IPS DF 4.7 (cell line): ENCODE results near the gene NFIA.
"Not testable (repeated sequence)": the region's sequence is repeated elsewhere in the genome, so short reads cannot be mapped to it uniquely, and the experiment has no call there.

ENCODE experiments used
- DNase-seq: peaks from one replicate; pipeline ENCODE4 v3.0.0-alpha.2; 2013; ENCODE audit warnings: low spot score; ENCODE audit errors: extremely low read depth

NFIA gene

DNA sequence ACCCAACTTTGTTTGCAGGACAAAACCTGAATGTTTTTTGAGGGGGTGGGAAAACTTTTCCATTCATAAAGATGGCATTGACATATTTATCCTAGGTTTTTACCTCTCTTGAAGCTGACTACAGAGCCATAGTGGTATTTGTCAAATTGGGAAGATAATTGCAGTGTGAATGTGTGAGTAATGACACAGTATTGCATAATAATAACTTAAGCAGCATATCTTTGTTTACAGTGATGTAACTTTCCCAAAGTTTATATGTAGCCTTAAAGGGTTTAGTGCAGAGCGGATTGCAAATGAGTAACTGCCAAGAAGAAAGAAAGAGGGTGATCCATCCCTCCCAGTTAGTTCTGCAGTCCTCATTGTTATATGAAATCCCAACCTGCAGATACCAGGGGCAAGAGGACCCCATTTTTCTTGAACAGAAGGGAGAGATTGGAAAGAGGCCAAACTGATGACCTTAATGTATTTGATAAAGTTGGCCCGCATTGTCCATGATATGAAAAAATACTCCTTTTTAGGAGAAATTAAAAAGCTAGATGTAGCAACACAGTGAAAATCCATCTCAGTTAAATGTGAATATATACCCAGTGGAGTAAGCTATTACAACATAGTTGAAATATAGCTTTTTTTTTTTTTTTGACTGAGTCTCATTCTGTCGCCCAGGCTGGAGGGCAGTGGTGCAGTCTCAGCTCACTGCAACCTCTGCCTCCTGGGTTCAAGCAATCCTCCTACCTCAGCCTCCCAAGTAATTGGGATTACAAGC lies 23.7 kb upstream of the NFIA start:
- no peak for DNase-seq

DNA sequence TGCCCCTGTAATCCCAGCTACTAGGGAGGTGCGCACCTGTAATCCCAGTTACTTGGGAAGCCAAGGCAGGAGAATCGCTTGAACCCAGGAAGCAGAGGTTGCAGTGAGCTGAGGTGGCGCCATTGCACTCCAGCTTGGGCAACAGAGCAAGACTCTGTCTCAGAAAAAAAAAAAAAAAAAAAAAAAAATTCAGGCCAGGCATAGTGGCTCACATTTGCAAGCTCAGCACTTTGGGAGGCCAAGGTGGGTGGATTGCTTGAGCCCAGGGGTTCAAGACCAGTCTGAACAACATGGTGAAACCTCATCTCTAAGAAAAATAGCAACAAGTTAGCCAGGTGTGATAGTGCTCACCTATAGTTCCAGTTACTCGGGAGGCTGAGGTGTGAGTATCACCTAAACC lies 20.8 kb upstream of the NFIA start:
- not testable (repeated sequence) for DNase-seq

DNA sequence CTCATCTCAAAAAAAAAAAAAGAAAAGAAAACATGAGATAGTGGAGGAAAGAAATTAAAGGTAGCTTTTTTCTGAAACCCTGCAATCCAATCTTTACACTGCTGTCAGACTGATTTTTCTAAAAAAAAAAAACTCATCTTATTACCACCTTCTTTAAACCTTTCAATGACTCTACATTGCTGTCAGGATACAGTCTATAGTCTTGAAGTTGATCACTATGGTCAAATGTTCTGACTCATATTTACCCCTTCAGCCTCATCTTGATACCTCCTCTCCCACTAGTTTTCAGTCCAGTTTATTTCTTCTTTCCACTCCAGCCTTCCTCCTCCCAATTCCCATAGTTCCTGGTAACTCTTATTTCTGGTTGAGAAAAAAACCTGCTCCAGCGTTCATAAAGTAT lies 17.7 kb upstream of the NFIA start:
- DNase-seq: no peak

DNA sequence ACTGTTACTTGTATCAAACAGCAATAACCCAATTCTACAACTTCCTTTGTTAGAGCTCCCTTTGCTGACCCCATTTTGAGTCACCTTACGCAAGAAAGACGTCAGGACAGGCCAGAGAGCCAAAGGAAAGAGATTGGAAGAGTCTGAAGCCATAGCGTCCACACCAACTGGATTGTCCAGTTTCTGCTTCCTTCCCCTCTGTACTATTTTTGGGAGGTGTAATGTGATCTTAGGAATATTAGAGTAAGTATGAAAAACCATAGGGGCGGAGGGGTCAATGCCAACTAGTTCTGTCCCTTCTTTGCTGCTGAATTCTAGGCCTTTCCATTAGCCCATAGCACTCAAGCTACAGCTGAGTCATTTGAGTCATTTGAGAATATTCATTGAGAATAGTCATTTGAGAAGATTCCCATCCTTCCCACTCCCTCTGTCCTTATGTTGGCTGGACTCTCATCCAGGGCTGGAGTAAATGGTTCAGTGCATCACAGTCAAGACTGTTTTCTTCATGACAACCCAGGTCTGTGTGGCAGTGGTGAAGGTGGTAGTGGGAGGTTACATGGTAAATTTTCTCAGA lies 14.8 kb upstream of the NFIA start:
- DNase-seq: no peak

DNA sequence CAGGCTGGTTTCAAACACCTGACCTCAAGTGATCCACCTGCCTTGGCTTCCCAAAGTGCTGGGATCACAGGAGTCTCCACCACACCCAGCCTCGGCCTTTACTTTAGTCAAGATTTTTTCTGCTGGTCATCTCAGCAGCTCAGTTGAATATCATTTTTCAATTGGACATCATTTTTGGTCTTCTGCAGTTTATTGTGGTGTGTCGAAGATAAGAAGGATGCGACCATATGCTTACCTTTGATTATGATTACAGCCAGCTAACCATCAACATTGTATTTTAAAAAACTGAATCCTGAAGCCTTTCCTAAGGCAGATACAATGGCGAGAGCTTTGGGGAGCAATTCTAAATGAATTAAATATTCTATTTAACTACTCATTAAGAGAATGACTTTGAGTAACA lies 12.3 kb upstream of the NFIA start:
- no peak for DNase-seq

DNA sequence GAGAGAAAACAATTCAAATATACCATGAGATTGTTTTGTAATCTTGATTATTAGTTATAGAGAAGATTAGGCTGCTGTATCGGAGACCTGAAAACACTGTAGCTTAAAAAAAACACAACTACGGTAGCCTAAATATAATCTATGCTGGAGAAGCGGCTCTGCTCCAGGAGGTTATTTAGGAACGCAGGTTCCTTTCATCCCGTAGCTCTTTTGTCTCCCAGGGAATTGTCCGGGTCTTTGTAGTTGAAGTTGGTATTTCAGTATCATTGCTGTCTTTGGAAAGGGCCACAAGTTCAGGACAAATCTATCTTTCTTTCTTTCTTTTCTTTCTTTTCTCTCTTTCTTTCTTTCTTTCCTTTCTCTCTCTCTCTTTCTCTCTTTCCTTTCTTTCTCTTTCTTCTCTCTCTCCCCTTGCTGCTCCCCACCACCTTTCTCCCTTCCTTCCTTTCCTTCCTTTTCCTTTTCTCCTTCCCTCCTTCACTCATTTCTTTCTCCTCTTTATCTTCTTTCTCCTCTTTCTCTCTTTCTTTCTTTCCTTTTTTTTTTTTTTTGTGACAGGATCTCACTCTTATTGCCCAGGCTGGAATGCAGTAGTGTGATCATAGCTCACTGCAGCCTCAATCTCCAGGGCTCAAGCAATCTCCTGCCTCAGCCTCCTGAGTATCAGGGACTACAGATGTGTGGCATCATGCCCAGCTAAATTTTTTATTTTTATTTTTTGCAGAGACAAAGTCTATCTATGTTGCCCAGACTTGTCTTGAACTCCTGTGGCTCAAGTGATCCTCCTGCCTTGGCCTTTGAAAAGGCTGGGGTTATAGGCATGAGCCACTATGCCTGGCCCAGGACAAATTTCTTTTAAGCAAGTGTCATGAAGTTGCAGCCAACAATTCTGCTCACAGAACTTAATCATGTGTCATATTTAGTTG lies 10.9 kb upstream of the NFIA start:
- no peak for DNase-seq

DNA sequence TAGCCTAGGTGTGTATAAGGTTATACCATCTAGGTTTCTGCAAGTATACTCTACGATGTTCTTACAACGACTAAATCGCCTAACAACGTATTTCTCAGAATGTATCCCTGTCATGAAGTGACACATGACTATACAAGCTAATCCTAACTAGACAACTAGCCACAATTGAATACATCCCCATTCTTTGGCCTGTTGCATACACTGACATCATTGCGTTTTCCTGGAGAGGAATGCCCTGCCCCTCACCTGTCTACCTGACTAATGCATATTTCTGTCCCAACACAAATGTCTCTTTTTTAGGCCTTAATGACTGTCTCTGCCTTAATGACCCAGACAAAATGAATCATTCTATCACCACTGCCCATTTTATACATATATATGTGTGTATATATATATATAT lies 8.5 kb upstream of the NFIA start:
- no peak for DNase-seq

DNA sequence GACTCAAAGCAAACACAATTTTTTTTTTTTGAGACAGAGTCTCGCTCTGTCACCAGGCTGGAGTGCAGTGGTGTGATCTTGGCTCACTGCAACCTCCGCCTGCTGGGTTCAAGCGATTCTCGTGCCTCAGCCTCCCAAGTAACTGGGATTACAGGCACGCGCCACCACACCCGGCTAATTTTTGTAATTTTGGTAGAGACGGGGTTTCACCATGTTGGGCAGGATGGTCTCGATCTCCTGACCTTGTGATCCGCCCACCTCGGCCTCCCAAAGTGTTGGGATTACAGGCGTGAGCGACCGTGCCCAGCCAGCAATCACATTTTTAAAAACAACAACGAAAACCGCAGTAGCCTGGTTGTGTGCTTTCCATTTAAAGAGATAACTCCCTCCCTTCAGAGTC lies 6.5 kb upstream of the NFIA start:
- DNase-seq: not testable (repeated sequence)

DNA sequence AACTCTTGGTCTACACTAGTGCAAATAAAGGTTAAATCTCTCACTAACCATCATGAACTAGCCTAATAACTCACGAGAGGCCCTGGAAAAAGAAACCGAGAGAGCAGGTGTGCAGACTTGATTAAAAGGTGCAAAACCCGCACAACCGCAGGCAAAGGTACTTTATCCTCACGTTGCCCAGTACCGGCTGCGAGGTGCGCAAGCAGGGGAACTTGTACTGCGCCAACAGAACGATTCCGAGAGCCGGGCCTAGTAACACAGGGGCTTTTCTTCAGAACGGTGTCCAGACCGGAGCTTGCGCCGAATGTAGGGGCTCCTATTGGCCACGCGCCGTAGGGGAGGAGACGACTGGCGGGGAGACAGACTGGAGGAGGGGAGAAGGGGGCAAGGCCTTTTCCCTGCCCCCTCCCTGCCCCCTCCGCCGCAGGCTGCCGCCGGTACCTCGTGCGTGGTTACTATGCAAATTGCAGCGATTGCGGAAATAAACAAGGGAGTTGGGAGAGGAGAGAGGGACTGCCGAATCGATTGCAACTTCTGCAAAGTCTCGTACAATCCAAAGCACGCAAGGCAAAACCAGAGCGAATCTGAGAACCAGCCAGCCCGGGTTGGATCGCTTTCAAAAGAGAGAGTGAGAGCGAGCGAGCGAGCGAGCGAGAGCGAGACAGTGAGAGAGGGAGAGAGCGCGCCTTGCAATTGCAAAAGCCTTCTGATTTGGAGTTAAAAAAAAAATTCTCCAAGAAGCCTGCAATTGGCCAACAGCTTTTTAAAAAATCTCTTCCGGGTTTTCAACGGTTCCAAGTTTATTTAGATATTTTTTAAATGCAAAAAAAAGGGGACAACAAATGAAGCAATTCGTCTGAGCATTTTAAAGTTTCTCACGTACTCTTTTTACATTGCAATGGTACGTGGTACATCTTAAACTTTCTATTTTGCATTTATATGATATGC lies 5.4 kb upstream of the NFIA start:
- no peak for DNase-seq

DNA sequence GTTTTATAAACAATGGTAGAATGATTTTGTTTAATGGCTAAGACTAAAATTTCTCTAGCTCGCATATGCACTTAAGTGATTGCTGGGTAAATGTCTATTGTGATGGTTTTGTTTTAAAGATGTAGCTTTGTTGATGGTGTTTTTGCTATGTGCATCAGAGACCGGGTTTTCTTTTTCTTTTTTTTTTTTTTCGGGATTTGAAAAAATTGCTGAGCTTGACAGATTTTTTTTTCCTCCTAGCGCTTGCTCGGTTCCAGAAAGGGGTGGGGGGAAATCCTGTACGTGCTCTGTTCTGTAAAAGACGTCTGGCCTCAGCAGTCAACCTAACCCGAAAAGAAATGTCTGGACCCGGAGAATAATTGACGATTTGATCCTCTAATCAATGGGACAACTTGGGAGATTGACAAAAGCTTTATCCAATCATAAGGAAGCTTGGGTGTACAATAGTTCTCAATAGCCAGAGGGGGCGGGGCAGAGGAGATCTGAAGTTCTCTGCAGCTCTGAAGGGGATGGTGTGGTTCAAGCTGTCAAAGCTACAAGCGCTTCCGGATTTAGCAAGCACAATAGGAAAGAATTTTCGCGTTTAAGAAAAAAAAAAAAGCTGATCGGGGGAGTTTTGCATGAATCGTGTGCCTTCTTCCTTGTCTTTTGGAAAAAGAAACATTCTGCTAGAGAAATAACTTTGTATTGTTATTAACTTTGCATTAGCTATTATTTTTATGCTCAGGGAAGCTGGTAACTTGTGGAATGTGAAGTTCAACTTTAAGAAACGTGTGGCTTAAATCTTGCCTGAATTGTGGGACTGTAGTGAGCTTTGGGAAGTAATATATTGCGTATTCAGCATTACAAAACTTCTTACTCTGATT lies 4.5 kb upstream of the NFIA start:
- DNase-seq: peak; percentile 99

DNA sequence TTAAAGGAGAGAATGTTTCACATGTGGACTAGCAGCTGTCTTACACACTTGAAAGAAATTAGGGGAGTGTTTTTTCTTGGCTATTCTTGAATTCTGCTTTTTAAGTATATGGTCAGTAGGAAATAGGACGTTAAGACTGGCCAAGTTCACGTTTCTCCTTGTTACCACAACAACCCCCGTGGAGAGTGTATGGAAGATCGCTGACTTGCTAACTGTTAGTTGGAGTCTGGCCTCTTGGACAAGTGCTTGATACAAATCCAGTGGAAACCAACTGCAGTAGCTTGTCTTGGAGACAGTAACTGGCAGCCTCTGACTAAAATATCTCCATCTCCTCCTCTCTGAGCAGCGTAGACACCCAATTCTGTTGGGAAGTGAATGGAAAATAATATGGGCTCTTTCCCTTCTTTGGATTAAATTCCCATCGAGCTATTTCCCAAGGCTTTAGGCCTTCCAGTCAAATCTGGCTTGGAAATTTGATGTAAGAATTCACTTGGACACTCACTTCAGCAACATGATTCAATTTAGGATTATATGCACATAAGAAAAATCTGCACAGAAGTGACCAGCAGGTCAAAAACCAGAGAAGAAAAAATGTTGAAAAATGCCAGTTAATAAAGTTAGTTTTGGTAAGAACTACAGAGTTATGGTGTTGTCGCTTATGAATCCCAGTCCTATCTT lies 3.6 kb upstream of the NFIA start:
- no peak for DNase-seq

DNA sequence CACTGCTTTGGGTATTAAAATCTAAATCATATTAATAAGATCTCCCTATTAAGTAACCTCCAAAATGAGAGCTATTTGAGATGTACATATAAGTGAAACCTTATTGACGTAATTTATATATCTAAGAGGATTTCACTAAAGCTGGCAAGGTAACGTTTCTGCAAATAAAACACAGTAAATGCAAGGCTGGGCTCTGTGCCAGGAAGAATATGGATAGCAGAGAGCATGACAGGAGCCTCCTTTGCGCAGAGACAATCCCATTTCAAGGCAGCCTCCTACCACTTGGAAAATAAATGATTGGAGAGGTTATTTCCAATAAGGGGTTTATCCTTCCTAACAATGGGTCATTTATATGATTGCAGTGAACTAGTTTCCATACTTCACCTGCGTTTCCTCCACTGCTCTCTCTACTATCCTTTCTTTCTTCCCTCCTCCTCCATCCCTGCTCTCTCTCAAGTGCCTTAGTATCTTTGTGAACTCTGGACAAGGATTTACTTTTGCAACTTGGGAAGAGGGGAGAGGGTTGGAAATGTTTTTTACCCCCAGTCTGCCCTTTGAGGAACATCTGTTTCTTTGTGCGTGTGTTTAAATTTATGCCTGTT lies 3.0 kb upstream of the NFIA start:
- no peak for DNase-seq

DNA sequence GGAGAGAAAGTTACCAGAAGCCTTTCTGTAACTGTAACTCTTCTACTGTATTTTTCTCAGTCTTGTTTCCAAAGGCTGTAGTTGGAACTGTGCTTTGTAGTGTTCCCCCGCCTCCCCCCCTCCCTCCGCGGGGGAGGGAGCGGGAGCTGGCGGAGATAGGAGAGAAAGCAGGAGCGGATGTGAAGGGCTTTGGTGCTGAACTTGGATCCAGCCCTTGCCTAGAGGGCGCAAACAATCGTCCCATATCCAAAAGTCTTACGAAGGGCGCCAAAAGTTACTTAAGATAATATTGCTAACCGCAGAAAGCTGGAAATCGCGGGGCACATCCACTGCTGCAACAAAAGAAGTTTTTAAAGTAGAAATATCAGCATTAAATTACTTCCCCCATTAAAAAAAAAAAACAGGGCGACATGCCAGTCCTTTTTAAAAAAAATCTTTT lies 2.4 kb upstream of the NFIA start:
- DNase-seq: no peak

DNA sequence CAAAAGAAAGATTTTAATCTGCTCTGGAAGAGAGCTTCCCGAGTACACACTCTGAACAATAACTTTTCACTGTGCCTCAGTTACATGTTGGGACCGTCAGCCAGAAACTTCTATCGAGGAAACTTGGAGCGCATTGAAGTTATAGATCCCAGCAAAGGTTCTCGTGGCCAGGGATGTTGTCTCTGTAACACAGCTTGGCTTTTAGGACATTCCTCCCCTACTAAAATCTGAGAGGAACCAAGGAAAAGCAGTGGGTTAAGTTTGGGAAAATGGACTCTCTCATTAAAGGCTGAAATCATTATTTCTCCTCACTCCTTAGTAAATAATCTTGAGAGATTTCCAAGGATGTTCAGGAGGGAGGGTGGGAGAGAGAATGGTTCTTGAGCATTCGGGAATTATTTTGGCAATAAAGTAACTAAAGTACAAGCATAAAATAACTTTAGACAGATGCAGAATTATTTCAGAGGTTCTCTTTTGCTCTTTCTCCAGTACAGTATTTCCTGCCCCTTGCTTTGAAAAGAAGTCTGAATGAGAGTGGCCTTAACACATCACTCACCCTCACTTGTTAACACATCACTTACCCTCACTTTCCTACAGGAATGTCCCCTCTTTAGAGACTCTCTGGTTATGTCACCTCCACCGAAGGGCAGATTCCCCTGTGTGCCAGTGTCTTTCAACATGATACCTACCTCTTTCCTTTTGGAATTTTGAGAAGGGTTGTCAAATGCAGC lies 1.8 kb upstream of the NFIA start:
- DNase-seq: no peak

DNA sequence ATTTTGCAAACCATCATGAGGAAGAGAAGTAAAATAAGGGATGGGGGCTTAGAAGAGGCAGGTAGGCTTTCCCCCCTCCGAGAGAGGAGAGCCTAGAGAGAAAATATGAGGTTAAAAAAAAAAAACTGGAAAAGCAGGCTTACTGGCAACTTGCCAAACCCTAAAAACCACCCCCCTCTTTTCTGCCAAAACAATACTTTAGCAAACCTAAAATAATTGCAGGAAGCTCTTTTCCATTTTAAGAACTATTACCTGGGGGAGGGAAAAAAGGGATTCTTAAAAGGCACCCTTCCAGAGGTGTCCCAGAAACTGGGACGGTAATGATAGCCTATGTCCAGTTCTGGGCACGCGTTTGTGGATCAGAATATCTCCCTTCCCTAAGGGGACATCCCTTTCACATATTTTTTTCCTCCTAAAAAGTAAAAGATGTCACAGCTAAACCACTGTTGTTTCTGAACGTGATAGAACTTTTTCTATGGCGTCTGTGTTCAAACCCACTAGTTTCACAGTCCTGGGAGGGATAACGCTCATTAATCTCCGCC lies 1.1 kb upstream of the NFIA start:
- DNase-seq: no peak

DNA sequence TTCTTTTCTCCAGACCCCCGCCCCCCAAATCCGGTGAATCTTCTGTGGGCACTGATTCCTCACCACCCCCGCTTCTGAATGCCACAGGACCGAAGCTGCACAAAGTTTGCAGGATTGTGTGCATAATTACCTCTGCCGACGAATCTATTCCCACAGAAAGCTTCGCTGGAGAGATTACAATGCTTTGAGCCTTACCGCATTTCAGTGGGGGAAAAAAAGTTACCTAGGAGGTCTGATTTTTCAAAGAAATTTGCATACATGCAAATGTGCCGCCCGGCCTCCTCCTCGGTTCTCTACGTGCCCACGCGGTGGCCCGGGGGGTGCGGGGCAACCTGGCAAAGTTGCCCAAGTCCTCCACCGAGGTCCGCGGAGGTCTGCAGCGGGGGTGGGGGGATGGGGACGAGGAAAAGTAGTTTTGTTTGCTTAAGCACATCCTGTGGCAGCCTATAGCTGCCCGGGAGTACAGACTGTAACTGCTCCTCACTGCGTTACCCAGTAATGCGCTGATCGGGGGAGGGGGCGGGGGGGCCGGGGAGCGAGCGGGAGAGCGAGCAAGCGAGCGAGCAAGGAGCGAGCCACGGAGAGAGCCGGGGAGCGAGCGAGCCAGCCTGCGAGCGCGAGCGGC lies 563 bp upstream of the NFIA start:
- DNase-seq: no peak

DNA sequence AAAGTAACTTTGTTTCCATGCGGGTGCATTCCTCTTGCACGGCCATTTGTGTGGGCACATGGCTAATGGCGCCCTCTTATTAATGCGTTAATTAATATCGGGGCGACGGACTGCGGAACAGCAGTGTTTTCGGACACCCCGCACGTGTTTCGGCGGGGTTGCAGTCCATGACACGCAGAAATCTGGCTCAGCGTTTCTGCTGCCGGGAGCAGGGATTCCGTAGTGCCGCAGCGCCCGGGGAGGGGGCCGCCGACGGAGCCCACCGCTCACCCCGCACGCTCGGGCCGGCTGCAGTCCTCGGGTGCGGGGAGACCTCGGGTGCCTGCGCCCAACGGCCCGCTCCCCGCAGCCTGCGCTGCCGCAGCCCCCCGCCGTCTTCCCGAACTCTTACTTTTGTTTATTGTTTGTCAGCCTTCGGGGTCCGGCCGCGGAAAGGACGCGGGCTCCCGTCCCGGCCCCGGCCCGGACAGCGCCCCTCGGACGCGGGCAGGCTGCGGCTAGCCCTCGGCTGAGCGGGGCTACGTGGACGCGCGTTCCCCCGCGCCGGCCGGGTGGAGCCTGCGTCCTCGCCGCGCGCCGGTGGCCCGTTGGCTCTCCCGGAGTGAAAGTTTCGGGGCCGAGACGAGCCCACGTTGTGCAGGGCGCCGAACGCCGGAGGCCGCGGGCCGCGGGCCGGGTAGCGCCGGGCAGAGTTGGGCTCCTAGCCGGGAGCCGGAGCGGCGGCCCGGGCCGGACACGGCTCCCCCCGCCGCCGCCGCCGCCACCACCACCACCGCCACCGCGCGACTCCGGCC lies 849 bp downstream of the NFIA start:
- DNase-seq: no peak
